EH (cell line): Measurements from ENCODE around the gene RPTOR.

Experiments
- DNase-seq: peaks from one replicate; pipeline ENCODE4 v3.0.0-alpha.2; 2015; ENCODE audit warnings: low read depth

RPTOR gene

DNA sequence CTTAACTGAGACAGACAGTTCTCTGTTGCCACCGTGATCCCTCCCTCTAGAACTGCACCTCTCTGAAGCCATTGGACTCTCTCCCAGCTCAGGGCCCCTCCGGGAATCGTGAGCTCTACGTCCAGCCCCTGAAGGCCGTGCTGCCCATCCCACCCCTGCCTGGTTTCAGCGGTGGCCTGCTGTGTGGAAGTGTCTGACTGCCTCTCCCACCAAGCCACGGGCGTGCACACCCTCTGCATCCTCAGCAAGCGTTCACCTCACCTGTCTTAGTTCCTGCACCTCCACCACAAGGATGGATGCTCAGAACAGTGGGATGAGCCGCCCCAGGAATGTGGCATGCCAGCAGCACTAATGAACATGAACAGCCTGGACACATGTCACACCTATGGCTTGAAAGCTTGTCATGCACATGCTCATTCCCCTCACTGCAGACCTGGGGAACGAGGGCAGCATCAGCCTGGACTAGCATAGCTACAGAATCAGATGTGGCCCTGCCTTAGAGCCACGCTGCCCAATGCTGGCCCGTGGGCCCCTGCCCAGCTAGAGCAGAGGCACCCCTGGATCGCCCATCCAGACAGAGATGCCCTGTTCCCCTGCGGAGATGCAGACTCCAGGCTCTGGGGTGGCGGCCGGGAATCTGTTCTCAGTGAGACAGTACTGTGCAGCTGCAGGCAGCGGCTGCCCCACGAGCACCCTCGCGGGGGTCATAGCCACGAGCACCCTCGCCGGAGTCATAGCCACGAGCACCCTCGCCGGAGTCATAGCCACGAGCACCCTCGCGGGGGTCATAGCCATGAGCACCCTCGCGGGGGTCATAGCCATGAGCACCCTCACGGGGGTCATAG, 373.3 kb downstream of the RPTOR start:
- DNase-seq: no peak

DNA sequence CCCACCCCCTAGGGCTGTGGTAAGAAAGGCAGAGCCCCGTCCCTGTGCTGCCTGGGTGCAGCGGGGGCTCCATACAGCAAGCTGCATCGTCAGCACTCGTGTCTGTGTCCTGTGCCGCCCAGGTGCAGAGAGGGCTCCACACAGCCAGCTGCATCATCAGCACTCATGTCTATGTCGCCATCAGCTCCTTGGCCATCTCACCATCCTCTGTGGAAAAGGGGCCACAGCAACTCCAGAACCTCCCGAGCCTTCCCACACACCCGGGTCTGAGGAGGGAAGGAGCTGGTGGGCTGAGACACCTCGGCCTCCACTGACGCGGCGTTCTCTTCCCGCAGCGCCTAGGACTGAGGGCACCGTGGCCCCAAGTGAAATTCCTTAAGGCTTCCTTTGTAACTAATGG, 374.1 kb downstream of the RPTOR start:
- no peak for DNase-seq

DNA sequence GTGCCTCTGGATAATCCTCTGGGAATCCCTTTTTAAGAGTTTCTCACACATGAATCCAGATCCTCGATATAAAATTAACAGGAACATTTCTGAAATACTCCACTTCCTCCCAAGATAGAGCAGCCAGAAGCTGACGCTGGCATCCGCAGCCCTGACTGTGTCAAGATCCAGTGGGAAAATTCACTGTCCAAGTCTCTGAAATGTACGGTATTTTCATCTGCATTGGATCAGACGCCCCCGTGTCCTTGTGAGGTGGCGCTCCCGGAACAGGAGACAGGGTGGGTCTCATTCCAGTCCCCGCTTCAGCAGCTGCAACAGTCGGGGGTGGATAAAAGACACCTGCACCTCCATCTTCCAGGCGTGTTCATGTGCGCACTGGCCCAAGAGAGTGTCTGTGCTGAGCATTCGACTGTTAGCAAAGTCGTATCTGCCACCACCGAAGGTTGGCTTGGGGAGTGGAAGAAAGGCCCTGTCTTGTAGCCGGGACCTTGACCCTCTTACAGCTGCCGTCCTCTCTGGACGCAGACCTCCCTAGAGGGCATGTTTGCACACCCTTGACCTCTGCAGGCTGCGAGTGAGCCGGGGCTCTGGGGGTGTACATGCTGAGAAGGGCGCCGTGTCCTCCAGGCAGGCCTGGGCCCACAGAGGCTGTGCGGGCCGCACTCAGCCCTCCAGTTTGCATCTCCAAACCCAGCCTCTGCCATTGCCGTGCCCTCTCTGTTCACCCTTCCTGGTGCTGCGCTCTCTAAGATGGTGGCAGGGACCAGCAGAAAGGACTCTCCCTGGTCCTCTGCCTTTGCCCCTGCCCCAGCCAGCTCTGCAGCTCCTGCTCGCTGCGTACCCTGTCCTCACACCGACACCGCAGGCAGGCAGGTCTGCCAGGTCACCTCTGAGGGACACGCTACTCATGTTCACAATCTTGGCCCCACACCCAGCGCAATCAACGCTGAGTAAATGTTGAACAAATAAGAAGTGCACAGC, 375.0 kb downstream of the RPTOR start:
- no peak for DNase-seq

DNA sequence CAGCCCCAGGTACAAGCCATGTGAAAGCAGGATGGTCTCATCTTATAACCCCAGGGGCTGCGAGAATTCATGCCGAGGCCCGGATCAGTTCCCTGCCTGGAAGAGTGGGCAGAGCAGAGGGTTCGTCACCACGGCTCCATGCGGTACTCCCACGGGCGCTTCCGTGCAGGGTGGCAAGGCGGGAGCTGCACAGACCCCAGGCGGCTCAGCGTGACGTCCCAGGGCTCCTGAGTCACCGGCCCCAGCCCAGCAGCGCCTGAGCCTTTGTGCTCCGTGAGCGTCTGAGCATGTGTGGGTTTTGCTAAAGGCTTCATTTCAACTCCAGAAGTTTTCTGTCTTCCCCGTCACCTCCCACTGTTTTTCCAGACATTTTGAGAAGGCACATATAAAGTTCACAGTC, 375.8 kb downstream of the RPTOR start:
- DNase-seq: no peak

DNA sequence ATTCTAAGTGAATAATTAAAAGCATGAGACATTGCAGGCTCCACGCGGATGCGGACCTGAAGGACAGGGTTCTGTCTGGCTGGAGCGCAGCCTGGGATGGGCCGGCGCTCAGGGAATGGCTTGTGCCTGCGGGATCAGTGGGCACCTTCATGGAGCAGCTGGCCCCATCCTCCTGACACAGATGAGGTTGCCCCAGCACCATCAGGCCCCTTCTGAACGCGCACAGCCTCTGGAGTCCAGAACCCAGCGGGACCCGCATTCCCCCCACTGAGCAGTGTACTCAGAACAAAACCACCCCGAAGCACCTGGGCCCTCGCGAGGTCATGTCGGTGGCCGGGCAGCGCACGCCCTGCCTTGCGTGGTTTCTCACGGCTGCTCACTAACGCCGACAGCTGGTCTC, 376.5 kb downstream of the RPTOR start:
- no peak for DNase-seq

DNA sequence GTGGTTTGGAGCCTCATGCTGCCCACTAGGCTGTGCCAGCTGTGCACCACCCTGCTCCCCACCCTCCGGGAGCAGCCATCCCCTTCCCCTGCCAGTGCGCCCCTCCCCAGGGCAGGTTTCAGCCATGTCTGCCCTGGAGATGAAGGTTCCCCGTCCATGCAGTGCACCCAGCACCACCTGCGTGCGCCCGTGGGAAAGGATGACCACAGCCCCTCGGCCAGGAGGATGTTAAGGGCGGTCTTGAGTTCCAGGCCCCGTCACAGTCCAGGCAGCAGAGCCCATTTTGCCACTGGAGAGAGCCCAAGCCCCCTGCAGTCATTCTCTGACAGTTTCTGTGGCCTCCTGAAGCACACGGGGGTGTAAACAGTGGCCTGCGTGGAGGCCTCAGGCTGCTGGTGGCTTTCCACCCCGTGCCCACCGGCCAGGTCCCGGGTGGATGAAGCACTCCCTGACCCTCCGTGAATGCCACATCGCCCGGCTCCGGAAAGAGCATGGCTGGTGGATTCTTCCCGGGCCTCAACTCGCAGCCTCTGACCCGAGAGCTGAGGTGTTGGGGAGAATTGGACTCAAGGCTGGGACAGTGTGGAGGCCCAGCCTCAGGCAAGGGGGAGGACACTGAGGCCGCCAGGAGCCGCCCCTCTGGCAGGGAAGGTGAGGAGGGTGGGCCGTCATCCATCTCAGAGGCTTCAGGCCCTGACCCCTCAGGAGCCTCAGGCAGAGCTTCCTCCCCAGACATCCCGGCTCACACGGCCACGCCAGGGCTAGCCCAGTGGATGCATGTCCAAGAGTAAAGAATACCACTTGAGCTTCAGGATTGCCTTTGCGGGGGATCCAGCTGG, 377.3 kb downstream of the RPTOR start:
- DNase-seq: no peak

DNA sequence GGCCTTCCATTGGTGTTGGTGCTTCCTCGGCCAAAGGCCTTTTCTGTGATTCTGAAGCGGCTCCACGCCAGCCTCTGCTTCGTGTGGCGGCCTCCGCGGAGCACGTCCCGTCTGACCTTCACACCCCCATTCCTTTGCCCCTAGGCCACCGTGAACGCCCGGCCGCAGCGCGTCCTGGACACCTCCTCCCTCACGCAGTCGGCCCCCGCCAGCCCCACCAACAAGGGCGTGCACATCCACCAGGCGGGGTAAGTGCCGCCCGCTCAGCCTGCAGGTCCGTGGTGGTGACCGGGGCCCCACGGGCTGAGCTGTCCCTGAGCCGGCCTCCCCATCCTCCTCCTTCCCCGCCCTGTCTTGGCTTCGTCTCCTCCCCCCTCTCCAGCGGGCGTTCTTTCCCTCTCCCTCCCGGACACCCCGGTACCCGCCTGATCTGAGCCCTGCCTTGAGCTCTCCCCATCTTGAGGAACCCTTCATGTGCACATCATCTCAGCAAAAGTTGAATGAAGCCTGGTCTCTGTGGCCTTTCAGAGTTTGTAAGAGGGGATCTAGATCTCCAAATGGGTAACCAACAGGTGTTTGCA, 378.0 kb downstream of the RPTOR start:
- no peak for DNase-seq

DNA sequence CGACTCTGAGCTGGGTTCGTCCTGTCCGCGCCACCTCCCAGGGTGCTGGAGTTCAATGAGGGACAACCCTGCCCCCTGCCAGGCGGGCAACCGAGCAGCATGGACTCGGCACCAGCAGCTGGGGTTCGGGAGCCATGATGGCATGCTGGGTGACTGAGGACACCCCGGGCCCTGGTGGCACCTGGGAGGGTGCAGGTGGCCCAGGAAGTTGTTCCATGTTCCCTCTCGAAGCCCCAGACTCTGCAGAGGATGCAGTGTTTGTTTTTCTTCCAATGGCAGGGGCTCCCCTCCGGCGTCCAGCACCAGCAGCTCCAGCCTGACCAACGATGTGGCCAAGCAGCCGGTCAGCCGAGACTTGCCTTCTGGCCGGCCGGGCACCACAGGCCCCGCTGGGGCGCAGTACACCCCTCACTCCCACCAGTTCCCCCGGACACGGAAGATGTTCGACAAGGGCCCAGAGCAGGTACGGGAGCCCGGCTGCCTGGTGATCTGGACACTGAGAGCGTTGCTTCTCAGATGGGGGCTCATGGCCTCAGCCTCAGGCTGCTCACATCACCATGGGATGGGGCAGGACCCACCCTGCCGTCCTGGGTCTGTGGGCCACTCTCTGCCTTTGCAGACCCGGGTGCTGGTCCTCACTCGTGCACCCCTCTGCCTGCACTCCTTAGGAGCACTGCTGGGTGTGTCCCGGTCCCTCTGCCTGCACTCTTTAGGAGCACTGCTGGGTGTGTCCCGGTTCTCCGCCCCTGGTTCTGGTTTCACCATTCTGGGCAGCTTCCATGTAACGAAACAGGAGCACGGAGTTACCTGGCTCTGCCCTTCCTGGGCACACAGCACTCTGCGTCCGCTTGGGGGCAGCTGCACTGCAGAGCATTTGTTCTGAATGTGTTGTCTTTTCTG, 378.8 kb downstream of the RPTOR start:
- DNase-seq: no peak

DNA sequence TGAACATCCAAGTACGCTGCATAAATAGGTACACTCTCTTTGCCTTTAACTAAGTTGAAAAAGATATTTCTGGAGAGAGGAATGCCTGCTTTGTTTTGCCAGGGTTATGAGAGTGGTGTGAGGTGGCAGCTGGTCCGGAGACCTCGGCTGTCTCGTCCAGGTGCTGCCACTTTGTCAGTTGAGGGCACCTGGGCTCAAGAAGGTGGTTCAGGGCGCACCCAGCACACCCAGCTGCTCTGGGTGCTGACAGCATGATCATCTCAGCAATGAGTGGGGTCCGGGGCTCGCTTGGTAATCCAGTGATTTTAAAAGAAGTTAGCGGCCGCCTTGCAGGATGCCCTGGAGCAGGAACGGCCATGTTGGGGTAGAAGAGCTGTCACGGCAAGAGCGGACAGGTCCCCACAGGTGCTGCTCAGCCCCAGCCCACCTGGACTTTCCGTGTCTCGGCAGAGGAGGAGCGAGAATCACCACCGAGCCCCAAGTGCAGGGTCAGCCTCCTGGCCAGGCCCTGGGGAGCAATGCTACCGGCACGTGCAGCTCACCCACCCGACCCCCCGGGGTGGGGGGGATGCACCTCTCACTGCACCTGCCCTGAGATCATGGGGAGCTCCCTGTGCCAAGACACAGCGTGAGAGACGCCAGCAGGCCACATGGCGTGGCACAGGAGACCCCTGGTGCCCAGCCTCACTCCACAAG, 379.6 kb downstream of the RPTOR start:
- DNase-seq: no peak

DNA sequence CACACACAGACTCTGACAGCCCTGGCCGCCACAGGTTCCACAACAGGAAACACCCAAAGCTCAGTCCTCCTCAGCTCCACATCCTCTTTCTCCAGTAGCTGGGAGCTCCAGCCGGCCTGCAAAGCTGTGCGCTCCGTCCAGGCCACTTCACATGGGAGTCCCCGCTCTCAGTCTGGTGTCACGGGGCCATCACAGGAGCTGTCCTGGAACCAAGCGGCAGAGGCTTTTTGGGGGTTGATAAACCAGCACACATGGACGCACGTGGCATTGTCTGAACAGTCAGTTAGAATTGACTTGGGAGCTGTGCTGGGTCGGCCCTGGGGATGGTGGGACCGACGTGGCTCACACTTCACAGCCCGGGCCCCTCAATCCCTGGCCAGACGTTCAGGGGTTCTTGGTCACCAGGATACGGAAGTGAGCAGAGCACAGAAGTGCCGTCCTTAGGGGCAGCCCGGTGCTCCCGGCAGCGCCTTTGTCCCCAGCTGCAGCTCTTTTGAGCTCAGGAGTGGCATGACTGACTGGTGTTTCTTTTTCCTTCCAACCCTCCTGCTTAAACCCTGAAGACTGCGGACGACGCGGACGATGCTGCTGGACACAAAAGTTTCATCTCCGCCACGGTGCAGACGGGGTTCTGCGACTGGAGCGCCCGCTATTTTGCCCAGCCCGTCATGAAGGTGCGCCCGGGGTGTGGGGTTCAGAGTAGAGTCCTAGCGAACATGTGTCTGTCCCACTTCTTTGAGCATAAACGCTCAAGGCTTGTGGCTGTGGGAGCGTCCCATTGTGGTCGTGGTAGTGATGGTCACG, 380.4 kb downstream of the RPTOR start:
- DNase-seq: no peak

DNA sequence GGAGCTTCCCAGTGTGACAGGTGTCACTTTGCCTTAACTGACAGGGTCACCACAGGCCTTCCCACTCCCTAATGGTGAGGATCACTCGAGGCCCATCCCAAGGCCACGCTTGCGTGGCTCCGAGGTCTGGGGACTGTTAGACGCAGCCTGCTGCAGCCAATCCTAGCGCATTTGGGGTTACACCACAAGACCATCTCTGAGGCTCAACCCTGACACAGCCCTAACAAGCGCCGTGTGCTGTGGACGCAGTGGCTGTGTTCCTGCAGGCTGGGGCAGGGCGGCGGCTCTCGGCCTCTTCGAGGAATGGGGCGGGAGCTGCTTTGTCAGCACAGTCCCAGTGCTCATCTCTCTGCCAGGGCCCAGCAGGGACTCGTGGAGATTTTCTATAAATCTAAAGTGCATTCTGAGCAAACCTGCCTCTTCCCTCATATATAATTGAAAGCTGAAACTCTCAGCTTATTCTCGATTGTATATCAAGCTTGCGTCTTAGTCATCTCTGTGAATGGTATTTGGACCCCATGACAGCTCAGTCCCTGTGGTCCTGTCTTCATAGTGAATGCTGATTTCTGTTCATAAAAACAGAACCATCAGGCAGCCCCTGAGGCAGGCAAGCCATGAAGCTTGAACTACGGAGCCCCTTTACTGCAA, 381.2 kb downstream of the RPTOR start:
- DNase-seq: no peak

DNA sequence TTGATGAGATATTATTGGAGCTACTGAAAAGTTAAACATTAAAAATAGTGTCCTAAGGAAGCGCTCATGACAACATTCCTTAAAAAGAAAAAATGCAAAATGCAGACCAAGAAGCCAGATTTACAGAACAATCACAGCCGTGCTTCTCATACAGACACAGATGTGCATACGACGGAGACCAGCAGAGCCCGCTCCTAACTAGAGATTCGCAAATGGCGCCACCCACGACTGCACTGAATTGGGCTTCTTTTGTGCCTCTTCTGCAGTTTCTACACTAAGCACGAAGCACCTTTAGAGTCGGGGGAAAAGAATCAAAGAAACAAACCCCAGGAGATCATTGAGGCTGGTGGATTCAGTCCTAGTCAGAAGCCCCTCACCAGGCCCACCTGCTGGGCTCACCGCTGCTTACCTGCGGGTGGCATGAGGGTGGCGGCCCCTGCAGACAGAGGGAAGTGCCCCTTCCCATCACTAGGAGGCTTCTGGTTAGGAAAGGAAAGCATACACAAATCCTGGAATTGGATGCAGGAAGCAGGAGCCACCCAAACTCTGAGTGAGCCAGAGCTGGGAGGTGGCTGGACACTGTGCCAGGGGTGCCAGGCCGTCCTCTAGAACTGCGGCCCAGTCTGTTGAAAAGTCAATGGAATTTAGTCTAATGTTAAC, 382.1 kb downstream of the RPTOR start:
- DNase-seq: no peak

DNA sequence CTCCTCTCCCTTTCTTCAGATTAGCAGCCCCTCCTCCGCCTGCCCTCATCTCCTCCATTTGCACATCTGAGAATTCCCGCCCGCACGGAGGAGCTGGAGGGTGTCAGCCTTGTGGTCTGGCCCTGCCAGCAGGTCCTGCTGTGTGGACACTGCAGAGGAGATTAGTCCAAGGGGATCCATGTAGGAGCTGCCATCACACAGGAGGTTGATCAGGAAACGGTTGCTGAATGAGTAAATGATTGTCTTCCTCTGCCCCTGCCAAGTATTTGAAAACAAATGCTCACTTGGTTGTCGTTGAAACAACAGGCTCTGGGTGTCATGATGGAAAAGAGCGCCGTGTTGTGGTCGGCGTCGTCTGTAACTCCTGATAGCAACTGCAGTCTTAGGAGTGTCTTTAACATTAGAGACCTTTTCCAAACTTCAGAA, 383.2 kb downstream of the RPTOR start:
- peak; percentile 19 for DNase-seq

DNA sequence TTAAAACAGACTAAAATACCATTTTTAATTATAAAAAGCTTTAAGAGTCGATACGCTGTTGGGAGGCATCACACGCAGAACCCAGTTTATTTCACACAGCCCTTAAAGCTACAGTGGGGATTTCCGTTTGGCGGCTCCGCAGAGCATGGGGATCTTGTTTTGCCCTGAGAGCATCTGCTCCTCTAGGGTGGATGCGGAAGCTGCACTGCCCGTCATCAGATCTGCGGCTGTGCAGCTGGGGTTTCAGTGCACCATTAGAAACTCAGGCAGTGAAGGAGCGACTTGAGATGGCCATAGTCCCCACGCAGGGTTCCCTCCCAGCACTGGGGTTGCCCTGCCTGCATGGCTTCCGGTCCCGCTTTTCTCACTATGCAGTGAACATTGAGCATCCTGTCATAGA, 384.8 kb downstream of the RPTOR start:
- no peak for DNase-seq

DNA sequence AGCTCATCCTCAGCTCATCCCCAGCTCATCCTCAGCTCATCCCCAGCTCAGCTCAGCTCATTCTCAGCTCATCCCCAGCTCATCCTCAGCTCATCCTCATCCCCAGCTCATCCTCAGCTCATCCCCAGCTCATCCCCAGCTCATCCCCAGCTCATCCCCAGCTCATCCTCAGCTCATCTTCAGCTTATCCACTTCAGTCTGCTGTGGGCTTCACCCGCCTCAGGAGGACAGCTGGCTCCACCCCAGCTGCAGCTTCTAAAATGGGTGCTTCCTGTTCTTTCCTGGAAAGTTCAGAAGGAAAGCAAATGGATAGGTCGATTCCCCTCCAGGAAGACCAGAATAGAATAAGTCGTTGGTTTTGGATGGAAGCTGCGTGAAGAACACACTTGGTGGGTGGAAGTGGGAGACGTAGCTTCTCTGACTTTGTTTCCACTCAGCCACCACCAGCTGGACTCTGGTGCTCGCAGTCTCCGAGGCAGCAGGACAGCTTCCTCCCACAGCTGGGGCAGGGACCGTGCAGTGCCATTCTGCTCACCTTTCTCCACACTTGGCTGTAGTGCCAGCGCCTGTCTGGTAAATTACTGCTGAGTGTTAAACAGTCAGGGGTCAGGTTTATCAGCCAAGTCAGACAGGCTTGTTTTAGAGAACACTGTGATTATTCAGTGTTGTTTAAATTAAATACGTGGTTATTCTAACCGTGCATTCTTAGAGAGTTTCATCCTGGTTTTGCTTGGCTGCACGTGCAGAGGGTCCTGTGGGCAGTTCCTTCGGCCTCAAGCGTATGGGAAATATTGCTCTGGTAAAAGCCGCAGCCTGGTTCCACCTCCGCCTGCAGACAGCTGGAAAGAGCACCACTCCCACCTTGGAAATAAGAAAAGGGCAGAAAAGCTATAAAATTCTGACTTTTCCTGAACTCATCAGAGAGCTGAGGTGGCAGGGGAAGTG, 386.0 kb downstream of the RPTOR start:
- peak; percentile 4 for DNase-seq

DNA sequence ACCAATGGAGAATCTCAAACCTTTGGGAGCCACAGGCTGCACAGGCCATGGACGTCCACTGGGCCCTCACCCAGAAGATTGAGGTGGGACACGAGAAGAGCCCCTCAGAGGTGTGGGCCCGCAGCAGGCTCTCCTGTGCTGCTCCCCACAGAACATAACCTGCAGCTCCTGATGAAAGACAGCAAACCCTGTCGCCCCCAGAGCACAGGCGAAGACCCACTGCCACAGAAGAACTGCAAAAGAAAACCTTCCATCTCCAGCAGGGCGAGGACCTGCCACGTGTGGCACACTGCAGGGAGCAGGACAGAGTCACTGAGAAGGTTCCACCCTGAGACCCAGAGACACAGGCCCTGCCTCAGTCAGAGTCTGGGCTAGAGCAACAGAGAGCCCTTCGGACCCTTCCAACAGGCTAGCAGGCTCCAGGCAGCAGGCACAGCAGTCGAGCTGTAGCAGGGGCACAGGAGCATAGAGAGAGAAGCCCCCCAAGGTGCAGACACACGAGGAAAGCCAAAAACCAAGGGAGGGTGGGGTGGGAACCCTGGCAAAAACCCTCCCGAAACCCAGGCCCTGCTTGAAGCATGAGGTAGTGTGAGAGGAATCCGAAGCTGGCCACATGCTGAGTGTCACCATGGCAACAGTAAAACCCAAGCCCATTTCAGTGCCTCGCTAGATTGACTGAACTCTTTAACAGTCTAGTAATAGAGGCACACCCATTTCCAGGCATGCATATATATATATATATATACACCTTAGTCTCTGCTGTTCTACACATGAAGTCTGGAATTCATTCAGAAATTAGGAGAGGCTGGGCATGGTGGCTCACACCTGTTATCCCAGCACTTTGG, 387.0 kb downstream of the RPTOR start:
- DNase-seq: peak; percentile 92
